GM19351 (cell line): ENCODE data around the gene HDHD3.
A peak's percentile ranks its signal among the peaks of the same experiment; 100 is the strongest.
"Not testable (repeated sequence)": the region's sequence is repeated elsewhere in the genome, so short reads cannot be mapped to it uniquely, and the experiment has no call there.

ENCODE experiments used
- ATAC-seq: cut with Tn5 transposase; IDR thresholded peaks from one replicate; pipeline ENCODE4 v1.9.1; 2021; ENCODE audit warnings: mild to moderate bottlenecking, moderate library complexity; ENCODE audit not compliant: unreplicated experiment

HDHD3 gene

DNA sequence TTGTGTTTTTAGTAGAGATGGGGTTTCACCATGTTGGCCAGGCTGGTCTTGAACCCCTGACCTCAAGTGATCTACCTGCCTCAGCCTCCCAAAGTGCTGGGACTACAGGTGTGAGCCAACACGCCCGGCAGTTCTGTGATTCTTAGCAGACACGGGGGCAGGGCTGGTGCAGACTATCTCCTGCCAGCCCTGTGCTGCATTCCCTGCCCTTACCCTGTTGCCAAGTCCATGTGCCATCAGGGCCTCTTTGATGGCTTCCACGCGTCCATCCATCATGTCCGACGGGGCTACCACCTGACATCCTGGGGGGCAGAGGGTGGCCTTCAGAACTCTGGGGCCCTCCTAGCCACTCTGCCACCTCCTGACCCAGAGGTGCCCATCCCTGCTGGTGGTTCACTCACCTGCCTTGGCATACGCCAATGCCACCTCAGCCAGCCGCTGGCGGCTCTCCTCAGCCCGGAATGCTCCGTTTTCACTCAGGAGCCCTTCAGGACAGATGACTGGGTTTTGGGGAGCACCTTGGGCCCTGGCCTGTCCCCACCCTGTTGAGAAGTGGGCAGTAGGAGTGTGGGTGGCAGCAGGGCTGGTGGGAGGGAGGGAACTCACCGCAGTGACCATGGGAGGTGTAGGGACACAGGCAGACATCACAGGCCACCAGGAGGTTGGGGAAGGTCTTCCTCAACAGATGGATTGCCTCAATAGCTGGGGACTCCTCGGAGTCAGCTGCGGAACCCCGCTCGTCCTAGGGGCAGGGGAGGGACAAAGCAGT lies 13.6 kb upstream of the HDHD3 start:
- no peak for ATAC-seq

DNA sequence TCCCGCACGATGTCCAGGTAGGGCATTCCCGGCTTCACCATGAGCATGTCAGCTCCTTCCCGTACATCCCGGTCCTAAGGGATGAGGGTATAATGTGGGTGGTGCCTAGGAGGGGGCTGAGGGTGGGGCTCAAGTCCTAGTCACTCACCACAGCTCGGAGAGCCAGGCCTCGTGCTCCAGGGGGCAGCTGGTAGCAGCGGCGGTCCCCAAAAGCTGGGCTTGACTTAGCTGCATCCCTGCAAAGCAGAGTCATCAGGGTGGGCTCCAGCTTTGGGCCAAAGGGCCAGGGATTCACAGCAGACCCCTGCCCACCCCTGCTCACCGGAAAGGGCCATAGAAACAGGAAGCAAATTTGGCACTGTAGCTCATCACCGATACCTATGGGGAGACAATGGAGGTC lies 12.7 kb upstream of the HDHD3 start:
- ATAC-seq: no peak

DNA sequence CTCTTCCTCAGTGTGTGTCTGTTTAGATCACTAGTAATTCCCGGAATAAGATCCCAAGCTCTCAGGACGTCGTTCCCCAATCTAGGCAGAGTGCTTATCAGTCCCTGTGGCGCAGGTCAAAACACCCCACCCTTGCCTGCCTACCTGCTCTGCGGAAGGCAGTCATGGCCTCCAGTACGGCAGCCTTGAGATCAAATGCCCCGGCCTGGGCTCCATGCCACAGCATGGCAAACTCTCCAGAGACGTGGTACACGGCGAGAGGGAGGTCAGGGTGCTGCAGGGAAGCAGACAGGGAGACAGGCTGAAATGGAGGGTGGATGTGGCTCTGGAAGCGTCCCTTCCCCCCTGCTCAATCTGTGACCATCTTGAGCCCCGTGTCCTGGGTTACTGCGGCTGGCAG lies 12.0 kb upstream of the HDHD3 start:
- no peak for ATAC-seq

DNA sequence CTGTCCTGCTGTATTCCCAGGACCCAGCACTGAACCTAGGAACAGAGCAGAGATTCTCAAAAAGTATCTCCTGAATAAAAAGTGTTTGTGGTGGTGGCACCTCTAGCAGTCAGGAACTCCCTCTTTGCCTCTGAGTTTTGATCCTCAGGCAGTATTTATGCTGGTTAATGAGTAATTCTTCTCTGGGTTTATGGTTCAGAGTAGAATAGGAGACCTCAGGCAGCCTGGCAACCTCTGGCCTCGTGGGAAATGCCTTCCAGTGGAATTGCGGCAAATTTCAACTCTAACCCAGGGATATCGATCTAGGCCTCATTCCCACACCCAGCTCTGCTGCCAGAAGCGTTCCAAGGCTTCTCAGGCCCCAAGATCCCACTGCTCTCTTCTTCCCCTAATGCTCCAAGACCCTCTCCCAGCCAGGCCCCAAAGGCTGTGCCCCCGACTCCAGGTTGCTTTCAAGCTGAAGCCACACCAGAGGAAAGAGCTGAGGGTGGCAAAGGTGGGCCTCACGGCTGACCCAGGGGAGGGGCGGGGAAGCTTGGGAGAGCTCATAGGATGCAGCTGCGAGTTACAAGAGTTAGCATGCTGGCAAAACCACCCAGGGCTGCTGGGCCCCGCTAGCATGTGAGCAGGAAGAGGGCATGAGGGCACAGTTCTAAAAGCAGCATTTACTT lies 10.9 kb upstream of the HDHD3 start:
- no peak for ATAC-seq

DNA sequence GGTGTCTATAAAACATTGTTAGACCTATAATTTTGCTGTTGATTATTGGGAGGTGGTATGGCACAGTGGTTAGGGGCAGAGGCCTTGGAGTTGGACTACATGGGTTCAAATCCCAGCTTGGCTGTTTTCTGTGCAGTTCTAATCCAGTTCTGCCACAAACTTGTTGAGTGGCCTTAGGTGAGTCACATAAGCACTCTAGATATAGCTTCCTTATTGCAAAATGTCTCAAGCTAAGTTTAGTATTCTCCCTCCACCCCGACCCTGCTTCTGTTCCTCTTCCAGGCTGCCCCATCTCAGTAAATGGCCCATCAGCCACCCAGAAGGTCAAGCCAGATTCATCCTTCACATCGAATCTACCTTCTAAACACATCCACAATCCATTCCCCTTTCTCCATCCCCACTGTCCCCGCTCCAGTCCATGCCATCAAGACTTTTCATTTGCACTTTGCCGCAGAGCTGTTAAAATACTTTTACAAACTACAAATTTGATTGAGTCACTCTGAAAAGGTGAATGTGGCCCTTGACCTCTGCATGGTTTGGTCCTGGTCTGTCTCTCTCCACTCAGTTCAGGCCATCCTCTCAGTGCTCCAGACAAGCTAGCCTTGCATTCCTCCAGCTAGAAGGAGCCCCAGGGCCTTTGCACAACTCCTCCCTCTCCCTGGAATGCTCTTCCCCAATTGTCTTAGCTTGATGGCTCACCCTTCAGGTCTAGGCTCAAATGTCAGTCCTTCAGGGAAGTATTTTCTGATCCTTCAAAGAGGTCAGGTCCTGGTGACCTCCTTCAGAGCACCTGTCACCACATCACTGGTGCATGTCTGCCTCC lies 10.0 kb upstream of the HDHD3 start:
- ATAC-seq: no peak

DNA sequence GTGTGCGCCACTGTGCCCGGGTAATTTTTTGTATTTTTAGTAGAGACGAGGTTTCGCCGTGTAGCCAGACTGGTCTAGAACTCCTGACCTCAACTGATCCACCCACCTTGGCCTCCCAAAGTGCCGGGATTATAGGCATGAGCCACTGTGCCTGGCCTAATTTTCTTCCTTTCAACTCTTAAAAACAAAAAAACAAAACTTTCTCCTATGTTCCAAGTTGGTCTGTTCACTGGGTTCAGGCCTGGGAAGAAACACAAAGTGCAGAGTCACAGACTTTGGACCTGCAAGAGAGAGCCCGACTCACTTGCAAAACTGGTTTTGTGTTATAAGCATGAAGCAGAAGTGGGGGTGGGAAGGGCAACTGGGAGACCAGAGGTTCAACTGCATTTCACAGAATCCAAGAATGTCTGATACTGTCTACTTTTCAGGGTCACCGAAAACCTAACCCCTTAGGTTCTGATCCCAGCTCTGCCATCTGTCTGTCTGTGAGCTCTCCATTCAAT lies 5.2 kb upstream of the HDHD3 start:
- no peak for ATAC-seq

DNA sequence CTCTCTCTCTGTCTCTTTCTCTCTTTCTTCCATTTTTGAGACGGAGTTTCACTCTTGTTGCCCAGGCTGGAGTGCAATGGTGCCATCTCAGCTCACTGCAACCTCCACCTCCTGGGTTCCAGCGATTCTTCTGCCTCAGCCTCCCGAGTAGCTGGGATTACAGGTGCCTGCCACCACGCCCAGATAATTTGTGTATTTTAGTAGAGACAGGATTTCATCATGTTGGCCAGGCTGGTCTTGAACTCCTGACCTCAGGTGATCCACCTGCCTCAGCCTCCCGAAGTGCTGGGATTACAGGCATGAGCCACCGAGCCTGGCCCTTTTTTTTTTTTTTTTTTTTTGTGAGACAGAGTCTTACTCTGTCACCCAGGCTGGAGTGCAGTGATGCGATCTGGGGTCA lies 4.7 kb upstream of the HDHD3 start:
- ATAC-seq: not testable (repeated sequence)

DNA sequence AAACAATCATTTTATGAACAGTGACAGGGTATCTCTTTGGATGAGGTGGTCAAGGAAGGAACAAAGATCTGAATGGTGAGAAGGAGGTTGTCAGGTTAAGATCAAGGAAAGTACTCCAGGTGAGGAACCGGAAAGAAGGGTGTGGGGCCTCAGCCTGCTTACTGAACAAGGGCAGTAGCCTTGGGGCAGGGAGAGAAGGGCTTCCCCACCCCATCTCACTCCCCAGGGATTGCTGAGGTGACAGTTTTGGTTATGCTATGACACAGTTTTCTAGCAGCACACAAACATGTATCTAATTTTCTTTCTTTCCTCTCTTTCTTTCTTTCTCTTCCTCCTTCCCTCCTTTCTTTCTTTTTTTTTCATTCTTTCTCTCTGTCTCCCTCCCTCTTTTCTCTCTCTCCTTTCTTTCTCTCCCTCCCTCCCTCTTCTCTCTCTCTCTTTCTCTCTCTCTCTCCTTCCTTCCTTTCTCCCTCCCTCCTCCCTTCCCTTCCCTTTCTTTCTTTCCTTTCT lies 4.1 kb upstream of the HDHD3 start:
- peak; percentile 56 for ATAC-seq

DNA sequence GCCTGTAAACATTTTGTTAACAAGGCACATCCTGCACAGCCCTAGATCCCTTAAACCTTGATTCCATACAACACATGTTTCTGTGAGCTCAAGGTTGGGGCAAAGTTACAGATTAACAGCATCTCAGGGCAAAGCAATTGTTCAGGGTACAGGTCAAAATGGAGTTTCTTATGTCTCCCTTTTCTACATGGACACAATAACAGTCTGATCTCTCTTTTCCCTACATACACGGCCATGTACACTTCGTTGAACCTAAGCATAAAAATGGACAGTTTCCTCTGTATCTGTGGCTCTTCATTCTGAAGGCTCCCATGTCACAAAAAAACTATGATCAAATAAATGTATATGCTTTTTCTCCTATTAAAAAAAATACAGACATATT lies 3.0 kb upstream of the HDHD3 start:
- ATAC-seq: not testable (repeated sequence)

DNA sequence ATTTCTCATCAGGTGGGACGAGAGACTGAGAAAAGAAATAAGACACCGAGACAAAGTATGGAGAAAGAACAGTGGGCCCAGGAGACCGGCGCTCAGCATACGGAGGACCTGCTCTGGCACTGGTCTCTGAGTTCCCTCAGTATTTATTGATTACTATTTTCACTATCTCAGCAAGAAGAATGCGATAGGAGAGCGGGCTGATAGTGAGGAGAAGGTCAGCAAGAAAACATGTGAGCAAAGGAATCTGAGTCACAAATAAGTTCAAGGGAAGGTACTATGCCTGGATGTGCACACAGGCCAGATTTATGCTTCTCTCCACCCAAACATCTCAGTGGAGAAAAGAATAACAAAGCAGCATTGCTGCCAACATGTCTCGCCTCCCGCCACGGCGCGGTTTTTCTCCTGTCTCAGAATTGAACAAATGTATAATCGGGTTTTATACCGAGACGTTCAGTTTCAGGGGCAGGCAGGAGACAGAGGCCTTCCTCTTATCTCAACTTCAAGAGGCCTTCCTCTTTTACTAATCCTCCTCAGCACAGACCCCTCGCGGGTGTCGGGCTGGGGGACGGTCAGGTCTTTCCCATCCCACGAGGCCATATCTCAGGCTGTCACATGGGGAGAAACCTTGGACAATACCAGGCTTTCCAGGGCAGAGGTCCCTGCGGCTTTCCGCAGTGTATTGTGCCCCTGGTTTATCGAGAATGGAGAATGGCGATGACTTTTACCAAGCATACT lies 2.5 kb upstream of the HDHD3 start:
- ATAC-seq: not testable (repeated sequence)

DNA sequence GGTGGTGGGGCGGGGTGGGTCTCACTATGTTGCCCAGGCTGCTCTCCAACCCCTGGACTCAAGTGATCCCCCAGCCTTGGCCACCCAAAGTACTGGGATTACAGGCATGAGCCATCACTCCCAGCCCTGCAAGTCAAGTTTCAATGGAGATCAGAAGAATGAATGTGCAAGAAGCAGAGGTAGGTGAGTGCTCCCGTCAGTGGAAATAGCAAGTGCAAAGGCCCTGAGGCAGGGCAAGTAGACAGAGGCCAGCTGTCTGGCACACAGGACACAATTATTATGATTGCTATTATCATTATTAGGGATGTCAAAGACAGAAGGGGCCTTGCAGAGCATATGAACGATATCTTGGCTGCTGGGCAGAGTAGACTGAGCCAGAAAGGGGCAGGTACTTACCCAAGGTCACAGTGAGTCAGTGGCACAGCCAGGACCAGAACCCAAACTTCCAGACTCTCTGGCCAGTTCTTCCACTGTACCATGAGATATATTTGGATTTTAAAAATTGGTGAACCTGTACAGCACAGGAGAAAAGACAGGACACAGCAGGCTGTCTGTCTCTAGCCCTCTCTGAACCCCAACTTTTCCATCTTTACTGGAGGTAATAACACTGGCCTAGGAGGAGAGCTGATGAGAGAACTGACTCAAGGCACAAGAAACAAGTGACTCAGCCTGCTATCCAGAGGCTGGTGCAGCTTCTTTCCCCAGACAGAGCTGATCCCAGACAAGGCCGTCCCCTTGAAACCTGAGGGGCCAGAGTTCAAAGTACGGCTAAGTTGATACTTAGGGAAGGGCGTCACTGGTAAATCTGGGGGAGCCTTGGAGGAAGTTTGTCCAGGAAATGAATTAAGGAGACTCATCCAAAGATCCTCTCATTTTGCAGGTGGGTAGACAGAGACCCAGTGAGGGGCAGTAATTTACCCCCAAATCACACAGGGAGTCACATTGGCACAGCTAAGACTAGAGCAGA lies 1.4 kb downstream of the HDHD3 start:
- no peak for ATAC-seq

DNA sequence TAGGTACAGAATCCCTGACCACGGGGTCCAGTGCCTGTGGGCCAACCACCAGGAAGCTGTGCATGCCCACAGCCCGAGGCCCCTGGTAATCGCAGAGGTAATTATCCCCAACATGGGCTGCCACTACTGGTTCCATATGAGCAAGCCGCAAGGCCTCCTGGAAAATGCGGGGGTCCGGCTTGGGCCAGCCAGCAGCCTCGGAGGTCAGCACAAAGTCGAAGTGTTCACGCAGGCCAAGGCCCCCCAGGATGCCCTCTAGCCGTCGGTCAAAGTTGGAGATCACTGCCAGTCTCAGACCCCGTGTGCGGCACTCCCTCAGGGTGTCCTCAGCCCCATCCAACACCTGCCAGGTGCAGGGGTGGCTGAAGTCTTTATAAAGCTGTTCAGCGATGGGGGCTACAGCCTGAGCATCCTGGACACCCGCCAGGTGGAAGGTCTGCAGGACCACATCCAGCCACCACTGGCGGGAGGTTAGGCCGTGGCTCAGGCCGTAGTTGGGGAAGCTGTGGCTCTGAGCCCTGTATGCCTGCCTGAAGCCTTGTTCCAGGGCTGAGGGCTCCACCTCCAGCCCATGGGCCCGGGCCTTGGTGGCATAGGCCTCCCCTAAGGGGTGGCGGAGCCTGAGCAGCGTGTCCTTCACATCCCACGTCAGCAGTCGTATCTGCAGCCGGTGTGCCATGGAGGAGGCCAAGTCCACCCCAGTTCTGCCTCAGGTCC lies 3.0 kb downstream of the HDHD3 start:
- ATAC-seq: no peak

DNA sequence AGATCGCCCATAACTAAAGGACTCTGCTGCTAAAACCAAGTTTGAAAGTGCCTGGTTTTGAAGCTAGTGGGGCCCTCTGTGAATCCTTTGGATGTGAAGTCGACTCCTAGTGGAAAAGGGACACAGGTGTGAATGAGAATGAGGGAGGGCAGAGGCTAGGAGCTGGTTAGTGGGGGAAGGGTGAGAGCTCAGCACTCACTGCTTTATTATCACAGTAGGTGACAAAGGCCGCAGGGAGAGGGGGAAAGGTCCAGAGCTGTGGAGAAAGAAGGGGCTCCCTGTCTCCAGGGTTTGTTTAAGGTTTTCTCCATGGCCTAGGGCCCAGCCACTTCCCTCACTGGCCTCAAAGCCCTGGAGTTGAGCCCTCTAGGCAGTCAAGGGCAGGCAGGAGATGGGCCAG lies 3.5 kb downstream of the HDHD3 start:
- ATAC-seq: no peak

DNA sequence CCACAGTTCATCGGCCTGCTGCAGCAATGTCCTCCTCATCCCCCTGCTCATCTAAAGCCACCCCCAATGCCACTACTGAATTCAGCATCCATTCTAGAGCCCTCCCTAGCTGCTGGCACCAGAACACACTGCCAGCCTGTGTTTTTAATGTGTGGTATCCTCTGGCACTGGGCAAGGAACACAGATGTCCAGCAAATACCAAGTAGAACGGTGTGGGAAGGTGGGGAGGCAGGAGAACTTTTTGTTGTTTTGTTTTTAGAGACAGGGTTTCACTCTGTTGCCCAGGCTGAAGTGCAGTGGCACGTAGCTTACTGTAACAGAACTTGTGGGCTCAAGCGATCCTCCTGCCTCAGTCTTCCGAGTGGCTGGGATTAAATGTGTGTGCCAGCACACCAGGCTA lies 4.7 kb downstream of the HDHD3 start:
- no peak for ATAC-seq

DNA sequence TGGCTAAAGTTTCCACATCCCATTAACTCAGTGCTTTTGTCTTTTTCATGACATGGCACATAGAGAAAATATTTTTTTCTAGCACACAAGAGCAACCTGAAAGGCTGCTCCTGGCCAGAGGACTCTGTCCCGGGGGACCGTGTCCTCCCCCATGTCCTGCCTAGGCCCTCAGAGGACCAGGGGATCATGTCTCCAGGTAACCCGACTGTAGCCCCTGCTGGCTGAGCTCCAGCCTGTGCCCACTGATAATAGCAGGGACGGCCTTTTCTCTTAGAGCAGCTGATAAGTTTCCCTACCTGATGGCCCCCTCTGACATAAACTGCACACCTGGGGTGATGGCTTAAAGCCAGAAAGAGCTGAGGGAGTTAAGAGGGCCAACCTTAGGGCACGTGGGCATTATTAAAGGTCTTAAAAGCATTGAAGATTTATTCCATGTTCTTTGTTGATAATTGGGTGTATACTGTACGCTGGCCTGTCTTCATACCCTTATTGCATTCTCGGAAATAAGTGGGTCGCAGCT lies 5.9 kb downstream of the HDHD3 start:
- ATAC-seq: no peak

DNA sequence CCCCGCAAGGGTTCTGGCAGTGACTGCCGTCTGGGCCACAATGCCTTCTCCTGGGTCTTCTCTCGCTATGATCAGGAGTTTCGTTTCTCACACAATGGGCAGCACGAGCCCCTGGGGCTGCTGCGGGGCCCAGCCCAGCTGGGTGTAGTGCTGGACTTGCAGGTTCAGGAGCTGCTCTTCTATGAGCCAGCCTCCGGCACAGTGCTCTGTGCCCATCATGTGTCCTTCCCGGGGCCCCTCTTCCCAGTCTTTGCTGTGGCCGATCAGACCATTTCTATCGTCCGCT lies 7.0 kb downstream of the HDHD3 start:
- no peak for ATAC-seq

DNA sequence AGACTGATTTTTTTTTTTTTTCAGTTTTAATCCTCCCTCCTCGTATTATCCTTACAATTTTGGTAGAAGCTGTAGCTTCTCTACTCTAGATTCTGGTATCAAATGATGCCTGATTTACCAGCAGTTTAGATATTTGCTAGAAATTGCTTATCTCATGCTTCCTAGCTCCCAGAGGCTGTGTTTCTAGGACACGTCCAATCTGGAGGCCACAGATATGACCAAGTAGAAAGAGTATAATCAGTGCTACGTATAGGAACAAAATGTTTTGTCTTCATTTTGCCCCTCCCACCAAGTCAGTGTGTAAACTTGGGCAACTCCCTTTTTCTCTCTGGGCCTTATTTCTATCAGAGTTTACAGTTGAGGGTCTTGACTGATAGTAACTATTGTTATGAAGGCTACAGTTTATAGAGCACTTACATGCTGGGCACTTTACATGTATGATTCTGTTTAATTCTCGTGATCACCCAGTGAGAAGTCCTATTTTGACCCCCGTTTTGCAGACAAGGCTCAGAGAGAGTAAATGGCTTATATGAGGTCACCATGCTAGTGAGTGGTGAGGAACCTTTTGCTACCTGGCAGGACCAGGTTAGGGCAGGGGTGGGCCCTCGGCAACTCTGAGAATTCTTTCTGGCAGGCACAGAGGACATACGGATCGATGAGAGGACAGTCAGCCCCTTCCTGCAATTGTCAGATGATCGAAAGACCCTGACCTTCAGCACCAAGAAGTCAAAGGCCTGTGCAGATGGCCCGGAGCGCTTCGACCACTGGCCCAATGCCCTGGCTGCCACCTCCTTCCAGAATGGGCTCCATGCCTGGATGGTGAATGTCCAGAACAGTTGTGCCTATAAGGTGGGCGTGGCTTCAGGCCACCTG lies 7.6 kb downstream of the HDHD3 start:
- no peak for ATAC-seq
